Stimulated activated naive CD8-positive, alpha-beta T cell treated with anti-CD3 and anti-CD28 coated beads, Interleukin-15, Interleukin-2, amounts not matched to agents 100 ng/mL and 50 ng/mL, for 24 hours (primary cell): ENCODE results near the gene PRKCE.

Source experiments
- H3K27ac Mint-ChIP-seq: one replicate; pipeline ENCODE4 v1.8.0; 2021; ENCODE audit warnings: mild to moderate bottlenecking, mixed read lengths
- H3K27me3 Mint-ChIP-seq: one replicate; pipeline ENCODE4 v1.8.0; 2021; ENCODE audit warnings: mixed read lengths
- H3K36me3 Mint-ChIP-seq: one replicate; pipeline ENCODE4 v1.8.0; 2021; ENCODE audit warnings: low read depth, mixed read lengths
- H3K4me1 Mint-ChIP-seq: one replicate; pipeline ENCODE4 v1.8.0; 2021; ENCODE audit warnings: low read depth, mixed read lengths
- H3K4me3 Mint-ChIP-seq: one replicate; pipeline ENCODE4 v1.8.0; 2021; ENCODE audit warnings: mild to moderate bottlenecking, mixed read lengths
- H3K9me3 Mint-ChIP-seq: one replicate; pipeline ENCODE4 v1.8.0; 2021; ENCODE audit warnings: mixed read lengths

The PRKCE gene

GRCh38 chr2:45728458-45728942 is 77.0 kb downstream of the PRKCE start:
- no peaks in the 10 kb centered on the region for H3K27me3 Mint-ChIP-seq
- H3K9me3 Mint-ChIP-seq = no peaks in the 10 kb centered on the region
- H3K36me3 Mint-ChIP-seq = no peaks in the 10 kb centered on the region
- H3K4me3 Mint-ChIP-seq = no peak overlapping the region
- H3K27ac Mint-ChIP-seq = no peak overlapping the region
- H3K4me1 Mint-ChIP-seq = peaks cover 40% of the 10 kb centered on the region

GRCh38 chr2:45729753-45730512 is 78.5 kb downstream of the PRKCE start:
- Mint-ChIP-seq H3K27me3 (no peaks in the 10 kb centered on the region), H3K4me3 (no peak overlapping the region)

GRCh38 chr2:45731141-45731540 is 79.7 kb downstream of the PRKCE start:
- Mint-ChIP-seq H3K27me3 (no peaks in the 10 kb centered on the region), H3K9me3 (no peaks in the 10 kb centered on the region), H3K4me3 (no peak overlapping the region), H3K4me1 (peaks cover 31% of the 10 kb centered on the region), H3K36me3 (no peaks in the 10 kb centered on the region), H3K27ac (no peak overlapping the region)

More at GRCh38 chr2:45729753-45730512, 78.5 kb downstream of the PRKCE start:
- Mint-ChIP-seq H3K36me3 (no peaks in the 10 kb centered on the region), H3K27ac (no peak overlapping the region), H3K4me1 (peaks cover 32% of the 10 kb centered on the region), H3K9me3 (no peaks in the 10 kb centered on the region)

- Mint-ChIP-seq H3K4me1 (peaks cover 26% of the 10 kb centered on the region), H3K27ac (no peak overlapping the region), H3K27me3 (no peaks in the 10 kb centered on the region), H3K9me3 (no peaks in the 10 kb centered on the region), H3K4me3 (no peak overlapping the region), H3K36me3 (no peaks in the 10 kb centered on the region)
Measured at GRCh38 chr2:45732436-45732835, 81.0 kb downstream of the PRKCE start.

- no peak overlapping the region for H3K27ac Mint-ChIP-seq
- H3K4me3 Mint-ChIP-seq = no peak overlapping the region
- H3K27me3 Mint-ChIP-seq = no peaks in the 10 kb centered on the region
- no peaks in the 10 kb centered on the region for H3K36me3 Mint-ChIP-seq
- peaks cover 26% of the 10 kb centered on the region for H3K4me1 Mint-ChIP-seq
- H3K9me3 Mint-ChIP-seq = no peaks in the 10 kb centered on the region
Measured at GRCh38 chr2:45732946-45733345, 81.5 kb downstream of the PRKCE start.

GRCh38 chr2:45734336-45734735 is 82.9 kb downstream of the PRKCE start:
- Mint-ChIP-seq H3K4me1 (peaks cover 22% of the 10 kb centered on the region), H3K9me3 (no peaks in the 10 kb centered on the region), H3K36me3 (no peaks in the 10 kb centered on the region), H3K27me3 (no peaks in the 10 kb centered on the region), H3K27ac (no peak overlapping the region), H3K4me3 (no peak overlapping the region)

GRCh38 chr2:45734952-45735351 is 83.5 kb downstream of the PRKCE start:
- Mint-ChIP-seq H3K27ac (no peak overlapping the region), H3K36me3 (no peaks in the 10 kb centered on the region), H3K4me1 (peaks cover 21% of the 10 kb centered on the region), H3K27me3 (no peaks in the 10 kb centered on the region), H3K4me3 (no peak overlapping the region), H3K9me3 (no peaks in the 10 kb centered on the region)

- Mint-ChIP-seq H3K9me3 (no peaks in the 10 kb centered on the region), H3K4me3 (no peak overlapping the region), H3K36me3 (no peaks in the 10 kb centered on the region), H3K4me1 (peaks cover 15% of the 10 kb centered on the region), H3K27me3 (no peaks in the 10 kb centered on the region), H3K27ac (no peak overlapping the region)
Measured at GRCh38 chr2:45736757-45737704, 85.6 kb downstream of the PRKCE start.

GRCh38 chr2:45739796-45740485 is 88.5 kb downstream of the PRKCE start:
- H3K36me3 Mint-ChIP-seq = no peaks in the 10 kb centered on the region

GRCh38 chr2:45741161-45741850 is 89.8 kb downstream of the PRKCE start:
- Mint-ChIP-seq H3K4me1 (peaks cover 8% of the 10 kb centered on the region), H3K27ac (no peak overlapping the region), H3K36me3 (no peaks in the 10 kb centered on the region), H3K27me3 (no peaks in the 10 kb centered on the region), H3K4me3 (no peak overlapping the region), H3K9me3 (no peaks in the 10 kb centered on the region)

More at GRCh38 chr2:45739796-45740485, 88.5 kb downstream of the PRKCE start:
- no peak overlapping the region for H3K4me3 Mint-ChIP-seq
- H3K4me1 Mint-ChIP-seq = peaks cover 13% of the 10 kb centered on the region
- H3K27me3 Mint-ChIP-seq = no peaks in the 10 kb centered on the region
- no peak overlapping the region for H3K27ac Mint-ChIP-seq
- H3K9me3 Mint-ChIP-seq = no peaks in the 10 kb centered on the region

- Mint-ChIP-seq H3K36me3 (peaks cover 13% of the 10 kb centered on the region), H3K9me3 (peaks cover 10% of the 10 kb centered on the region), H3K4me1 (peaks cover 12% of the 10 kb centered on the region), H3K27me3 (no peaks in the 10 kb centered on the region), H3K27ac (no peak overlapping the region), H3K4me3 (no peak overlapping the region)
Measured at GRCh38 chr2:45743531-45744396, 92.3 kb downstream of the PRKCE start.

- H3K4me1 Mint-ChIP-seq = peaks cover 10% of the 10 kb centered on the region
- H3K36me3 Mint-ChIP-seq = peaks cover 13% of the 10 kb centered on the region
- no peak overlapping the region for H3K27ac Mint-ChIP-seq
- no peaks in the 10 kb centered on the region for H3K27me3 Mint-ChIP-seq
- H3K9me3 Mint-ChIP-seq = peaks cover 10% of the 10 kb centered on the region
- H3K4me3 Mint-ChIP-seq = no peak overlapping the region
Measured at GRCh38 chr2:45745231-45745630, 93.8 kb downstream of the PRKCE start.

- peaks cover 17% of the 10 kb centered on the region for H3K4me1 Mint-ChIP-seq
Measured at GRCh38 chr2:45746888-45747287, 95.4 kb downstream of the PRKCE start.

More at GRCh38 chr2:45746888-45747287, 95.4 kb downstream of the PRKCE start:
- Mint-ChIP-seq H3K4me3 (no peak overlapping the region), H3K9me3 (peaks cover 10% of the 10 kb centered on the region), H3K27ac (no peak overlapping the region), H3K27me3 (no peaks in the 10 kb centered on the region), H3K36me3 (peaks cover 13% of the 10 kb centered on the region)
